AG10803 (cell line): ENCODE results near the gene C10orf95.
"Not testable (repeated sequence)": the region's sequence is repeated elsewhere in the genome, so short reads cannot be mapped to it uniquely, and the experiment has no call there.

ENCODE experiments used
- DNase-seq: peaks from one replicate; pipeline ENCODE4 v3.0.0; 2010; ENCODE audit warnings: low read depth
- H3K4me3 ChIP-seq: 2 replicates; pipeline ENCODE4 v1.5.1; 2011; ENCODE audit warnings: mild to moderate bottlenecking, low read length, control low read depth
- CTCF ChIP-seq: conservative IDR thresholded peaks from 2 replicates; pipeline ENCODE4 v1.5.1; 2011; ENCODE audit warnings: mild to moderate bottlenecking, low read length, control low read depth, inconsistent platforms

Gene C10orf95

GRCh38 chr10:102451105-102451969 is at the start of gene C10orf95:
Gene C10orf95, minus strand, starts transcription at chr10:102451543. Its CDS starts 450 bp downstream, at chr10:102451093.
- TF ChIP-seq CTCF: no peak
- no peak for DNase-seq
- peak within 1 kb of the TSS; percentile 79 for H3K4me3 ChIP-seq

GRCh38 chr10:102500686-102501085 is 49.3 kb upstream of the C10orf95 start:
- not testable (repeated sequence) for DNase-seq, H3K4me3 ChIP-seq

- no peak for DNase-seq
- no peak for TF ChIP-seq CTCF
- H3K4me3 ChIP-seq: no peak overlapping the region
Measured at GRCh38 chr10:102499356-102499755, 48.0 kb upstream of the C10orf95 start.

- no peak for TF ChIP-seq CTCF
- H3K4me3 ChIP-seq: no peak overlapping the region
- DNase-seq: no peak
Measured at GRCh38 chr10:102497545-102497944, 46.2 kb upstream of the C10orf95 start.

GRCh38 chr10:102493771-102494170 is 42.4 kb upstream of the C10orf95 start:
- no peak for TF ChIP-seq CTCF
- H3K4me3 ChIP-seq: no peak overlapping the region
- no peak for DNase-seq

GRCh38 chr10:102492983-102493382 is 41.6 kb upstream of the C10orf95 start:
- no peak overlapping the region for H3K4me3 ChIP-seq
- DNase-seq: peak; percentile 49
- TF ChIP-seq CTCF: no peak

- DNase-seq: no peak
- no peak for TF ChIP-seq CTCF
- no peak overlapping the region for H3K4me3 ChIP-seq
Measured at GRCh38 chr10:102492344-102492939, 41.1 kb upstream of the C10orf95 start.
